ENCODE results near the gene CTAGE9. TPM values are rescaled to one million over a fixed set of nuclear protein-coding genes. Genes with fewer than 3 reads are reported as not detected.
"Not testable (repeated sequence)": the region's sequence is repeated elsewhere in the genome, so short reads cannot be mapped to it uniquely, and the experiment has no call there.

CTAGE9 gene
- not detected for total RNA-seq

- H3K36me3 Mint-ChIP-seq (ENCODE audit: low read depth); H3K9me3 Mint-ChIP-seq; DNase-seq; H3K4me3 Mint-ChIP-seq; intact Hi-C loops (cut with micrococcal nuclease); H3K27ac Mint-ChIP-seq; CTCF ChIA-PET; H3K27me3 Mint-ChIP-seq (ENCODE audit: low read depth); H3K4me1 Mint-ChIP-seq (ENCODE audit: low read depth): not testable (repeated sequence)
Measured at GRCh38 chr6:131710917-131711316, at the start of gene CTAGE9. CTAGE9 (minus strand) TSS chr6:131711017; CDS start chr6:131711017, 0 bp downstream.

GRCh38 chr6:131758920-131759319 is 48.1 kb upstream of the CTAGE9 start:
- DNase-seq = no peak
- peaks cover 16% of the 10 kb centered on the region for H3K27me3 Mint-ChIP-seq (ENCODE audit: low read depth)
- H3K27ac Mint-ChIP-seq = no peak overlapping the region
- H3K4me1 Mint-ChIP-seq (ENCODE audit: low read depth) = no peaks in the 10 kb centered on the region
- CTCF ChIA-PET = no interaction called here
- no peaks in the 10 kb centered on the region for H3K36me3 Mint-ChIP-seq (ENCODE audit: low read depth)
- no peaks in the 10 kb centered on the region for H3K9me3 Mint-ChIP-seq
- intact Hi-C loops (cut with micrococcal nuclease) = no loop called here
- H3K4me3 Mint-ChIP-seq = no peak overlapping the region

DNA sequence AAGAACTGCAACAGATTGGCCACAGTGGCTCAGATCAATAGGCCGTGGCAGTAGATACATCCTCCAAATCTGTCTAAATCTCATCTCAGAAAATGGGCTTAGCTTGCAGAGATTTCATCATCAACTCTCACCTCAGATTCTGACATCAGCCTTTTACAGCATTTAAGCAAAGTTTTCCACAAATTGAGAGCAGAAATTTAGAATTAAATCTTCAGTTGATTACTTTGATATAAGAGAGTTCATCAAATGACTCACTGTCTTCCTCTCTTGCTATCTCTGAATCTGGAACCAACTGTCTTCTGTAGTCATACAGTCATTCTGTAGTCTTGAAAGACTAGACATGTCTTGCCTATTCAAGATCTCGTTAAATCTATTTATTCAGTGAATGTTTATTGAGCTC is 45.2 kb upstream of the CTAGE9 start:
- Mint-ChIP-seq H3K4me3 (no peak overlapping the region), H3K27ac (no peak overlapping the region), H3K9me3 (no peaks in the 10 kb centered on the region), H3K4me1 (ENCODE audit: low read depth) (no peaks in the 10 kb centered on the region), H3K36me3 (ENCODE audit: low read depth) (no peaks in the 10 kb centered on the region), H3K27me3 (ENCODE audit: low read depth) (peaks cover 18% of the 10 kb centered on the region)
- CTCF ChIA-PET = no interaction called here
- intact Hi-C loops (cut with micrococcal nuclease) = no loop called here
- no peak for DNase-seq

GRCh38 chr6:131755597-131755996 is 44.8 kb upstream of the CTAGE9 start:
- Mint-ChIP-seq H3K27ac (no peak overlapping the region), H3K4me3 (no peak overlapping the region), H3K4me1 (ENCODE audit: low read depth) (no peaks in the 10 kb centered on the region), H3K36me3 (ENCODE audit: low read depth) (no peaks in the 10 kb centered on the region), H3K9me3 (no peaks in the 10 kb centered on the region), H3K27me3 (ENCODE audit: low read depth) (peaks cover 18% of the 10 kb centered on the region)
- DNase-seq = no peak
- intact Hi-C loops (cut with micrococcal nuclease) = no loop called here
- CTCF ChIA-PET = no interaction called here

DNA sequence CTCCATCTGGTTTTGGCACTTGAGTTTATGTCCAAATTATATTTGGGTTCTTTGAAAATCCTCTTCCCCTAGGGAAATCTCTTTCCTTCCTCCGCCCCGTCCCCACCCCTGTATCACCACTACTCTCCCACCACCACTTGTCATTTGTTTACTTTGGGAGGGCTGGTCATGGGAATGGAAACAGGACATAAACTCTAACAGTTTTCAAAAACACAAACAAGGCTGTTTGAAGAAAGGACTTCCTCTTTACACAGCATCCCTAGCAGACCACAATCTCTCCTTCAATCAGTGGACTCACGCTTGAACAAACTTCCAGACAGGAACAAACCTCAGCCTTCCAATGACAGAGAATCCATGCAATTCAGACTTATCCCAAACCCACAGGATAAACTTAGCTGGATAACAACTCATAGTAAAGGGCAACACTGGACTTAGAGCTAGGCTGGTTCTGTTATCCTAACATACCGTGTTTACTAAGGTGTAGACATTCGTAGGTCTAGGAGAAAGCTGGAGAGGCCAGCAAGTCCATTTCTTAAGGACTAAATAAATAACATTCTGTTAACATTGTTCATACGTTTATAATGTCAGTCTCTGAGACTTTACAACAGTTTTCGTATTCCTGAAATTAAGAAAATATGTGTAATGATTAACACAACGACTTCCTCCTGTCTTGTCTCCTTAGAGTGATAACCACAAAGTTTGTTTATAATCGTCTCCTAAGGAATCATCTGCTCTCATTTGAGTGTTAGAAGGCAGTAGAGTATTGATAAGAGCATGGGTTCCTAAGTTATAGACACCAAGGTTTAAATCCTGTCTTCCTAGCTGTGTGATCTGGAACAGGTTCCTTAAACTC is 44.1 kb upstream of the CTAGE9 start:
- Mint-ChIP-seq H3K9me3 (no peaks in the 10 kb centered on the region), H3K27ac (no peak overlapping the region), H3K36me3 (ENCODE audit: low read depth) (no peaks in the 10 kb centered on the region), H3K4me3 (no peak overlapping the region), H3K27me3 (ENCODE audit: low read depth) (peaks cover 18% of the 10 kb centered on the region), H3K4me1 (ENCODE audit: low read depth) (no peaks in the 10 kb centered on the region)
- DNase-seq = no peak
- CTCF ChIA-PET = no interaction called here
- intact Hi-C loops (cut with micrococcal nuclease) = no loop called here

DNA sequence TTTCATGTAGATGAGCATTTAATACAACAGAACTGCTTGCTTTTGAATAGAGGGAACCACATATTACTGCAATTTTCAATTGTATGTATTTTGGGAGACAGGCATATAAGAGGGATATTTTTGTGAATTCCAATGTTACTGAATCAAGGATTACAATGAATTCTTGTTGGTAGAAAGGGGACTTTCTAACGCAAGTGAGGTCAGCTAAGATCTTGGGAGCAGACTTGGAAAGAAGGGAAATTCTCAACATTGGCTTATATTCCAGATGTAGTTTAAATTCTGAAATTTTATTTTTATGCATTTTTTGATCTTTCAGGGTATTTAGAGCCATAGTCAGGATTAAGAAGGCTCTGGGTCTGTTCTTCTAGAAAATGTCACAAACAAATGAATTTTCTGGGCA is 43.3 kb upstream of the CTAGE9 start:
- CTCF ChIA-PET = no interaction called here
- Mint-ChIP-seq H3K4me1 (ENCODE audit: low read depth) (no peaks in the 10 kb centered on the region), H3K4me3 (no peak overlapping the region), H3K36me3 (ENCODE audit: low read depth) (no peaks in the 10 kb centered on the region), H3K27ac (no peak overlapping the region), H3K27me3 (ENCODE audit: low read depth) (peaks cover 18% of the 10 kb centered on the region), H3K9me3 (no peaks in the 10 kb centered on the region)
- intact Hi-C loops (cut with micrococcal nuclease) = no loop called here
- no peak for DNase-seq

DNA sequence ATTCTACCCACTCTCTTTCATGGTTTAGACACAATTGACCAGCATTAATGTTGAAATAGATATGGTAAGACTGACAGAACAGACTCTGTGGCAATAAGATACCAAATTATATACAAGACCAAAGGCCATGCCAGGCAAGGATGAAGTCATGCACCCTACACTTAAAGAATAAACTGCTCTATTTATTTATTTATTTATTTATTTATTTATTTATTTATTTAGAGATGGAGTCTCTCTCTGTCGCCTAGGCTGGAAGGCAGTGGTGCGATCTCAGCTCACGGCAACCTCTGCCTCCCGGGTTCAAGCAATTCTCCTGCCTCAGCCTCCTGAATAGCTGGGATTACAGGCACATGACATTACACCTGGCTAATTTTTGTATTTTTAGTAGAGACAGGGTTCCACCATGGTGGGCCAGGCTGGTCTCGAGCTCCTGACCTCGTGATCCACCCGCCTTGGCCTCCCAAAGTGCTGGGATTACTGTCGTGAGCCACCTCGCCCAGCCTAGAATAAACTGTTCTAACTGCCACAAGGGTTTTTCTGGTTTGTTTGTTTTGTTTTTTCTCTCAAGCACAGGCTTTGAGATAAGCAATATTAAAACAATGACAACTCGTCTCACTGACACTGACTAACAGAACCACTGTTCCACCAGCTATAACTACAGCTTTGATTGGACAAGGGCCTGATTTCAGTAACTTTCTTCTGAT is 40.3 kb upstream of the CTAGE9 start:
- DNase-seq; CTCF ChIA-PET; intact Hi-C loops (cut with micrococcal nuclease); H3K27ac Mint-ChIP-seq; H3K4me3 Mint-ChIP-seq; H3K9me3 Mint-ChIP-seq; H3K36me3 Mint-ChIP-seq (ENCODE audit: low read depth); H3K4me1 Mint-ChIP-seq (ENCODE audit: low read depth): not testable (repeated sequence)
- H3K27me3 Mint-ChIP-seq (ENCODE audit: low read depth) = peaks cover 14% of the 10 kb centered on the region

- H3K36me3 Mint-ChIP-seq (ENCODE audit: low read depth) = no peaks in the 10 kb centered on the region
- intact Hi-C loops (cut with micrococcal nuclease) = no loop called here
- CTCF ChIA-PET = no interaction called here
Measured at GRCh38 chr6:131749023-131749422, 38.2 kb upstream of the CTAGE9 start.

GRCh38 chr6:131747821-131748353 is 37.1 kb upstream of the CTAGE9 start:
- Mint-ChIP-seq H3K9me3 (no peaks in the 10 kb centered on the region), H3K4me3 (no peak overlapping the region)
- intact Hi-C loops (cut with micrococcal nuclease) = no loop called here

More at GRCh38 chr6:131749023-131749422, 38.2 kb upstream of the CTAGE9 start:
- DNase-seq = no peak
- Mint-ChIP-seq H3K9me3 (no peaks in the 10 kb centered on the region), H3K4me3 (no peak overlapping the region), H3K4me1 (ENCODE audit: low read depth) (no peaks in the 10 kb centered on the region), H3K27ac (no peak overlapping the region), H3K27me3 (ENCODE audit: low read depth) (peaks cover 3% of the 10 kb centered on the region)

DNA sequence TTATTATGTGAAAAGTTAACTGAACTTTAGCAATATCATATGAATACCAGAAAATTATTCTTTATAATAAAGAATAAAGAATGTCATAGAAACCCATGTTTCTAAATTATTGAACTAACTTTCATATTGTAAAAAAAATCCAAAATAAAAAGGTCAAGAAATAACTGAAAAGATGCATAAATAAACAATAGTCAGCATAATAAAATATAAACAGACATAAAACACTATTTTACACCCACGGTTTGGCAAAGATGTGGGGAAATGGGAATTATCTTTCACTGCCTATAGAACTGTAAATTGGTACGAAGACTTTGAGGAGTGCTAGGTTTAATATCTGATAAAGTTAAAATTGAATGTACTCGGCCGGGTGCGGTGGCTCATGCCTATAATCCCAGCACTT is 34.7 kb upstream of the CTAGE9 start:
- no peaks in the 10 kb centered on the region for H3K9me3 Mint-ChIP-seq
- H3K27me3 Mint-ChIP-seq (ENCODE audit: low read depth) = no peaks in the 10 kb centered on the region
- no peak overlapping the region for H3K4me3 Mint-ChIP-seq
- no peaks in the 10 kb centered on the region for H3K36me3 Mint-ChIP-seq (ENCODE audit: low read depth)
- DNase-seq = no peak
- H3K27ac Mint-ChIP-seq = no peak overlapping the region
- CTCF ChIA-PET = no interaction called here
- intact Hi-C loops (cut with micrococcal nuclease) = no loop called here
- no peaks in the 10 kb centered on the region for H3K4me1 Mint-ChIP-seq (ENCODE audit: low read depth)

More at GRCh38 chr6:131747821-131748353, 37.1 kb upstream of the CTAGE9 start:
- no peak for DNase-seq
- no peaks in the 10 kb centered on the region for H3K4me1 Mint-ChIP-seq (ENCODE audit: low read depth)
- CTCF ChIA-PET = no interaction called here
- no peaks in the 10 kb centered on the region for H3K27me3 Mint-ChIP-seq (ENCODE audit: low read depth)
- H3K27ac Mint-ChIP-seq = no peak overlapping the region
- H3K36me3 Mint-ChIP-seq (ENCODE audit: low read depth) = no peaks in the 10 kb centered on the region

GRCh38 chr6:131744432-131745287 is 33.8 kb upstream of the CTAGE9 start:
- no peaks in the 10 kb centered on the region for H3K4me1 Mint-ChIP-seq (ENCODE audit: low read depth)
- CTCF ChIA-PET = no interaction called here
- no peaks in the 10 kb centered on the region for H3K27me3 Mint-ChIP-seq (ENCODE audit: low read depth)

GRCh38 chr6:131741688-131742393 is 31.0 kb upstream of the CTAGE9 start:
- Mint-ChIP-seq H3K36me3 (ENCODE audit: low read depth) (no peaks in the 10 kb centered on the region), H3K4me3 (no peak overlapping the region), H3K27me3 (ENCODE audit: low read depth) (no peaks in the 10 kb centered on the region), H3K9me3 (no peaks in the 10 kb centered on the region), H3K27ac (no peak overlapping the region), H3K4me1 (ENCODE audit: low read depth) (no peaks in the 10 kb centered on the region)
- CTCF ChIA-PET = no interaction called here
- intact Hi-C loops (cut with micrococcal nuclease) = no loop called here
- DNase-seq = no peak

More at GRCh38 chr6:131744432-131745287, 33.8 kb upstream of the CTAGE9 start:
- intact Hi-C loops (cut with micrococcal nuclease) = no loop called here
- DNase-seq = no peak
- Mint-ChIP-seq H3K4me3 (no peak overlapping the region), H3K9me3 (no peaks in the 10 kb centered on the region), H3K36me3 (ENCODE audit: low read depth) (no peaks in the 10 kb centered on the region), H3K27ac (no peak overlapping the region)

Measured in activated naive CD4-positive, alpha-beta T cell treated with anti-CD3 and anti-CD28 coated beads for 36 hours (primary cell).